ENCODE data around the gene SEMA3G.

Gene SEMA3G

DNA sequence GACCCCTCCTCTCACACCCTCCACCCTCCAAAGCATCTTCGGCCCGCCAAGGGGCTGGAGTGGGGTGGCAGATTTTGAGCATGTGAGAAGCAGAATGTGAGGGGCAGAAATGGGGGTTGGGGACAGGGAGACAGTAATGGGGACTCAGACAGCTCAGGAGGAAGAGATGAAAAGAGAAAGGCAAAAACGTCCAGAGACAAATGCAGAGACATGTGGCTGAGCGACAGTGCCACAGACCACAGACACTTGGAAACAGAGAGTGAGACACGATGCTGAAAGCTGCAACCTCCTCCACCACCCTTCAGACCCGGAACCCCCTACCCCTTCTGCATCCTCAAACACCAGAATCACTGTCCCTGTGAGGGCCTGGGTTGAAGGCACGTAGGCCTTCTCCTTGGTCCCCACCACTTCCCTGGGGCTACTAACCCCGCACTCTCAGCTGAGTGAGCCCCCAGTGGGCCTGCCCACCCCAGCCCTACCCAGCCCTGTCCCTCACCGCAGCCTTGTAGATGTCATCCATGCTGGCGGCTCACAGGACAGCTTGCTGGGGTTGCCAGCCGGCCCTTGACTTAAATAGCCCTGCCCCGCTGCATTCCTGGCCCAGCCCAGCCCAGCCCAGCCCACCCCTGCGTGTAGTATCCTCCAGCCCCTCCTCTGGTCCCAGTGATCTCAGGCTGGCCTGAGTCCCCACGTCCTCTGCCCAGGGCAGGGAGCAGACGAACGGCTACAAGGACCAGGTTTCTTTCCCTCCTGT lies 8.8 kb upstream of the SEMA3G start, which contains the start of gene TNNC1:
TNNC1 (minus strand) TSS at position 546 of the 754 bp plus-strand sequence; CDS start at position 520, 26 bp downstream.
- no peak for DNase-seq

GRCh38 chr3:52452570-52453221 lies 7.8 kb upstream of the SEMA3G start:
- DNase-seq = no peak

GRCh38 chr3:52452126-52452525 lies 7.2 kb upstream of the SEMA3G start:
- DNase-seq = no peak

DNA sequence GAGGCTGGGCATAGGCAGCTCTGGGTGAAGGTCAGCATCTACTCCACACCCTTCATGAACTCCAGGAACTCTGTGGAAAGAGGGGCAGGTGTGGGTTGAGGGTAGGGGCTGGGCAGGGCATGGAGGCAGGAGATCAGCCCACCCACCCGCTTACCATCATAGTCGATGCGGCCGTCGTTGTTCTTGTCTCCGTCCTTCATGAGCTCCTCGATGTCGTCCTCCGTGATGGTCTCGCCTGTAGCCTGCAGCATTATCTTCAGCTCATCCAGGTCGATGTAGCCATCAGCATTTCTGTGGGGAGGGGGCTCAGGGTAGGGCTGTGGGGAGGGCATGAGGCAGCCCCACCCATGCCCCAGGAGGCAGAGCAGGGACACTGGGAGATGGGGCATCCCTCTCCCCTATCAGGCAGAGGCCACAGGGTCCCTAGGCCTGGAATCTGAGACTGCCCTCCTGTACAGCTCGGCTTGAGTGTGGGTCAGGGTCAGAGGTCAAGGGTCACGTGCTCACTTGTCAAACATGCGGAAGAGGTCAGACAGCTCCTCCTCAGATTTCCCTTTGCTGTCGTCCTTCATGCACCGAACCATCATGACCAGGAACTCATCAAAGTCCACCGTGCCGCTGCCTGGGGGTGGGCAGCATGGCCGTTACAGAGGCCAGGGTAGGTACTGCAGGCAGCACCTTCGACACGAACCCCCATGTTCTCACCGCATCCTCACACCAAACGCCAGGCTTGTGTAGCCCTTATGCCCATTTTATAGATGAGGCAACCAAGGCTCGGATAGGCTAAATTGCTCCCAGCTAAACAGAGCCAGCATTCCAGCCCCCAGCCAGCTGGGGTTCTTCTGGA lies 6.6 kb upstream of the SEMA3G start:
- DNase-seq = no peak

DNA sequence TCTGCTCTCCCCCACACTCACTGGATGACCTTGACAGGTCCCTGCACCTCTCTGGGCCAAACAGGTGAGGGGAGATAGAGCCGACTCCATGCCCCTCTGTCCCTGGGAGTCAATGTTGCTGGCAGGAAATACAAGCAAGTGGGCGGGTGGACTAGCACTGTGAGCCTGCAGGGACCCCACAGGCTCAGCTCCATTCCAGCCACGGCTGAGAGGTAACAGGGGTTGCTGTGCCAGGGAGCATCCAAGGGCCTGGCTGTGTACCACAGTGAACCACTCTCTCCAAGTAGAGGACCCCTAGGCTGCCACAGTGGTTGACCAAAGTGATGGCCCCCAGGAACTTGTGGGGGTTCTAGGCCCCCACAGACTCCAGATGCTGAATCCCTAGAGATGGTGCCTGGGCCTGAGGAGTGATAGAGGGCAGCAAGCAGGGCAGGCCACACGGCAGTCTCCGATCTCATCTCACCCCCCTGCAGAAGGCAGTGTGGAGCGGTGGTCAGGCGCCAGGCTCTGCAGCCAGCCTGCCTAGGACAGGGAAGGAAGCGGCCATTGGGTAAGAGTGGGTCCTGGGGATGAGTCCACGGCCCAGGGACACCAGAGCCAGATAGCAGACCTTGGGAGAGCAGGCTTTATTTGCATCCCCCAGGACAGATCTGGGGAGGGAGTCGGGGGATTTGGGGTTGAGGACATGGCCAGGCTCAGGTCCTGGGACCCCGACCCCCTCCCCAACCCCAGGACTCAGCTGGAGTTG lies 5.8 kb upstream of the SEMA3G start:
- no peak for DNase-seq

DNA sequence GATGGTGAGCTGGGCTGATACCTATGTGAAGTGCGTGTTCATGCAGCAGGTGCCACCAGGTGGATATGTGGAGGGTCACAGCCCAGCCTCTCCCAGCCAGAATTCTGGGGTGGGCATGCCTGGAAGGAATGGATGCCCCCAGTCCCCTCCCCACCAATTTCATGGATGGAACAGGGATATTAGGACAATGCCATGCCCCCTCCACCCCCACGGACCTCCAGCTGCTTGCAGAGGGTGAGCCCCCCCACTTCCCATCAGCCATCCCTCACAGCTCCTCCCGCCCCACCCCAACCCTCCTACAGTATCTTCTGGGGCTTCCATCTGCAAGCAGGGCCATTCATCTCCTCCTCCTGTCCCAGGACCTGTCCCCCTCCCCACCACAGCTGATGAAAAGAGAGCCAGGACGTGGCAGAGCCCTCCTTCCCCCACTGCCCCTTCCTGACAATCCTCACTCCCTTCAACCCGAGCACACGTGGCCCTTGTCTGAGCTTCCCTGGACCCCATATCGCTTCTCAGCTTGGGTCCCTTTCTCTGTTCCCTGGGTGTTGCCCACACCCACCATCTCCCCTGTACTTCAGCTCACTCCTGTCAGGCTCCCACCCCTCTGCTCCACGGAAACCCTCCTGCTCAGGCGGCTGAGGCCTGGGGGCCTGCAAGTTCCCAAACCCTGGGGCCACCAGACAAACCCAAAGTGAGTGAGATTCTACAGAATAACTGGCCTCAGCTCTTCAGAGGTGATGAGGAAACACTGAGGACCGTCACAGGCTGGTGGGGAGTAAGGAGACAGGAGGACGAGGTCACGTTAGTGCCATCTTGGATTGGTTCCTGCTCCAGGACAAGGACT lies 2.8 kb upstream of the SEMA3G start:
- DNase-seq = no peak

DNA sequence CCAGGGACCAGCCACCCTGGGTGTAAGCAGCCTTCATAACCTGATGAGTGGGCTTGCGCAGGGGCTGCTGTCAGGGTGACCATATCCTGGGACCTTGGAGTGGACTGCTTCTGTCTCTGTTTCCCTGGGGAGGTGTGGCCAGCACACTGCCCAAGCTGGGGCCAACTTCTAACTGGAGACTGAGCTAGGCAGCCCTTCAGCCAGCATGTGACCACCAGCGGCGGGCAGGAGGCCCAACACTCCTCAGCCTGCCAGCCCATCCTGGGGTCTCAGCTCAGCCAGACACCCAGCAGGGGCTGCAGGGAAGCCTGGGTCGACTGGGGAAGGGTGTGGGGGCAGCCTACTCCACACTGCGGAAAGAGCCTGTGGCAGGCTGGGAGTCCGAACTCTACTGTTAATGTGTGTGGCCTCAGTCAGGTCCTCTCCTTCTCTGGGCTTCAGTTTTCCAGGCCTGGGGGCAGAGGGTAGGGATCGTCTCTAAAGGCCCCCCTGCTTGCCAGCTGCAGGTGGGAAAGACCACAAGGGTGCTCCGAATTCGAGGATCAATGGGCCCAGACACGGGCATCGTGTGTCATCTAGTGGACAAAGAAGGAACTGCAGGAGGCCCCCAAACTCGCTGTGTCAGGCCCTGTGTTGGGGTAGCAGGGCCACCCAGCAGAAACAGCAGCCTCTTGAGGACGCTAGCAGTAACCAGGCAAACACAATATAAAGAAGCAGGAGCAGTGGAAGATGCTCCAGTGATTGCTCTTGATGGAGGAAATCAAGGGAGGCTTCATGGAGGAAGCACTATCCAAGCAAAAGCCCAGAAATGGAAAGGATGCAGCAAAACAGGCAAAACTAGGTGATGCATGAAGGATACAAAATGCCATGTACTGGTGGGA lies 2.0 kb upstream of the SEMA3G start:
- DNase-seq = peak; percentile 55

DNA sequence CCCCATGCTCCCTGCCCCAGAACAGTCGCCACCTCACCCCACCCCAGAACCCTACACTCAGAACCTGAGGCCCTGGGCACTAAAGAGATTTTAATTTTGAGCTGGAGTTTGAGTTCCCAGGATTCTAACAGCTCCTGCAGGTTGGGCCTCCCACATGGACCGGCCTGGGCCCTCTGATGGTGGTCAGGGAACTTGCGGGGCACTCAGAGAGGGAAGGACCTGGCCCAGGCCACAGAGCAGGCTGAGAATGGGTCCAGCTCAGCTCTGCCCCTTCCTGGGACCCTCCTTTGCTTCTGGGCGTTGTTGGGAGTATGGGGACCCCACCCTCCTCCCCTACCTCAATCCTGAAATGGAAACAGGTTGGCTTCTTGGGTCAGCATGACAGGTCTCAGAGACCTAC lies 1.1 kb upstream of the SEMA3G start:
- DNase-seq = no peak

GRCh38 chr3:52443791-52444687 lies 864 bp downstream of the SEMA3G start:
- DNase-seq = no peak

- DNase-seq = no peak
These were observed 1.7 kb downstream of the SEMA3G start for GRCh38 chr3:52443268-52443610.

- DNase-seq = no peak
These were observed 2.3 kb downstream of the SEMA3G start for GRCh38 chr3:52442409-52443267.

DNA sequence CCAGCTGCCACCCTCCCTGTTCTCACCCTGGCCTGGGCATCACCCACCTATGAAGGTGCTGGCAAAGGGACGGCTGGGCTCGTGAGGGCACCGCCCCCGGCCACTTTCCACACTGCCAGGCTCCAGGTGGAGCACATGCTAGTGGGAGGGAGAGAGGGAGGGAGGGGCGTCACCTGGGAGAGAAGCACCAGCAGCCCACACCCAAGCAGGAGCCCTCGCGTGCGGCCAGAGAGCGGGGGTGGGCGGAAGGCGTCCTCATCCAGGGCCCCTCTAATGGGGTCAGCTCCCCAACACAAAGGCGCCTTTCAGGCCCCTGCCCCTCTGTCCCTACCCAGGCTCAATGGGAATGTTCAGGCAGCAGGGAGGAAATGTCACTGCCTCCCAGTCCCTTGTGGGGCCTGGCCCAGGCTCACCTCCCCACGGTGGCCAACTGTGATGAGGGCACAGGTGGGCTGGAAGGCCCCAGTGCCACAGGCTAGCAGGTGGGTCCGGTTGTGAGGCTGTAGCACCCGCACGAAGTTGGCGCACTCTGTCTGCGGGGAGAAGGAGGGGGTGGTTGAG lies 3.1 kb downstream of the SEMA3G start:
- DNase-seq = no peak

GRCh38 chr3:52441091-52441771 lies 3.7 kb downstream of the SEMA3G start:
- DNase-seq = no peak

- DNase-seq = no peak
These were observed 4.2 kb downstream of the SEMA3G start for GRCh38 chr3:52440671-52441070.

DNA sequence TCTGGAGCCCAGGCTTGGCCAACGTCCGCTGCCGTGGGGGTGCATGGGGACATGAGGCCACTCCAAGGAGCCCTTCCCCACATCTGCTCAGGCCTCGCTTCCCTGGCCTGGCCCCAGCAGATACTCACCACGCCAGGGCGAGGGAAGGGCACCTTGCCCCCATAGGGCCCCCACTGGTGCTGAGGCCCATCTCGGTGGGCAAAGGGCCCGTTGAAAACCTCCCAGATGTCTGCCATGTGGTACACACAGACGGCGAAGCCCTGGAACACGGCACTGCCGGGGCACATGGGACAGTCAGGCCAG lies 4.7 kb downstream of the SEMA3G start:
- no peak for DNase-seq

DNA sequence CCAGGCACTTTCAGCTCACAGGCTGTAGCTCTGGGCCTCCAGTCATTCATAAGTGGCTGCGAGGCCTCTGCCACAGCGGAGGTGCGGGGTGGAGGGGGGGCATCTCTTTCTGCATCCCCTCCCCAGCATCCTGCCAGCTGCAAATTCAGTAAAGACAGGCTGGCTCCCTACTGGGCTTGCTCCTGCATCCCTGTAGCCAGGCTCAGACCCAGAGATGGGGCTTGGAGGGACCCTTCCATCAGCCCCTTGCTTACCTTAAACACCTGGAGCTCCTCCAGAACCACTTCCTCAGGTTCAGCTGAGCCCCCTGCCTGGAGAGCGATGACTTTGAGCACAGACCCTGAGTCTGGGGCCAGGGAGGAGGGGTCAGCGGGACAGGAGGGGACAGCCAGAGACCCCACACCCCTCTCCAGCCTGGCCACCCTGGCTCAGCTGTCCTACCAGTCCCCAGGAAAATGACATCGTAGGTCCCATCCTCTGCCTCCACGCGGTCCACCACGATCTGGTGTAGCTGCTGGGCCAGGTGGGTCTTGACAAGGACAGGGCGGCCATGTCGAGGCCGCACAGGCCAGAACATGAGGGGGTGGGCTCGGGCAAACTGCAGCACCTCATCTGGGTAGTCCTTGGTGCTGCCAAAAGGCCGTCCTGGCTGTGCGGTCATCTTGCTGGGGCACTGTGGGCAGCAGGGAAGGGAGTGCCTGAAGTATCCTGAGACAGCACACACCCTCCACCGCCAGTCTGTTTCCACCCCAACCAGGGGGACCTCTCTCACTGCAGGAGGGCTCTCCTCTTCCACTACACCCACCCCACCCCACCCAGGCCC lies 5.3 kb downstream of the SEMA3G start:
- DNase-seq = no peak
